SK-N-MC (cell line): ENCODE results near the gene RIOK2.

Experiments
- EZH2 ChIP-seq: fragments of 200-600 bp; sonication (generic); IDR thresholded peaks from one replicate; pipeline ENCODE4 v1.6.1; 2017; ENCODE audit warnings: antibody characterized with exemption
- FOXP2 ChIP-seq: optimal IDR thresholded peaks from 2 replicates; pipeline ENCODE3; 2011; ENCODE audit warnings: mild to moderate bottlenecking, moderate library complexity; ENCODE audit not compliant: insufficient read depth; ENCODE audit errors: extremely low read length, control extremely low read depth
- POLR2AphosphoS5 ChIP-seq: IDR thresholded peaks from 2 replicates; pipeline ENCODE4 v1.6.1; 2012; ENCODE audit warnings: mild to moderate bottlenecking, low read depth, low read length, borderline replicate concordance

DNA sequence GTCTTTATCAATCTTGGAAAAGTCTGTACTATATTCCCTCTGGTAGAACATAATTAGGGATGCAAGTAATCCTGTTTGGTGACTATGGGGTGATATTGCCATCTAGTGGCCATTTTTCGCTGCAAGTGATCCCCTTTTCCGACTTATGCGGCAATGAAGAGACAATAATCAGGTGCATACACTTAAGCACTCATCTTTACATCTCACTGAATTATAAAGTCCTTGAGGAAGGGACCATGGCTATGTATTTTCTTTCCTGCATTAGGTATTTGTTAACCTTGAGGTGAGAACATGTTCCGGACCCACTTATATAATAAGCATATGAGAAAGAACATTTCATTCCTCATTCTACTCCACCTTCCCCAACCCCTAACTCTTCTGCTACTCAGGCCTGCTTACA lies 21.0 kb downstream of the RIOK2 start:
- no peak; the same call in 1 of the 2 replicates for TF ChIP-seq POLR2AphosphoS5
- TF ChIP-seq EZH2, result no peak
- TF ChIP-seq FOXP2, result no peak
